OCI-LY1 (cell line): ENCODE measurements around the gene NPAS3.

Experiments used
- H2AFZ ChIP-seq: fragments of 200-600 bp; sonication (generic), shearing (Covaris generic); 2 replicates; pipeline ENCODE4 v1.6.0; 2014; ENCODE audit warnings: antibody characterized with exemption, mild to moderate bottlenecking, low read length
- H3F3A ChIP-seq: fragments of 200-600 bp; sonication (generic), shearing (Covaris generic); 2 replicates; pipeline ENCODE4 v1.6.0; 2014; ENCODE audit warnings: mild to moderate bottlenecking, antibody characterized with exemption, low read length, moderate library complexity; ENCODE audit not compliant: insufficient read depth
- H3K27ac ChIP-seq: fragments of 200-600 bp; sonication (generic); 2 replicates; pipeline ENCODE4 v1.5.1; 2014; ENCODE audit warnings: low read length, mixed run types, mild to moderate bottlenecking, low read depth; ENCODE audit not compliant: poor library complexity, severe bottlenecking
- H3K27me3 ChIP-seq: fragments of 200-600 bp; sonication (generic); 2 replicates; pipeline ENCODE4 v1.6.0; 2014; ENCODE audit warnings: antibody characterized with exemption, mild to moderate bottlenecking, low read length, moderate library complexity; ENCODE audit not compliant: insufficient read depth
- H3K36me3 ChIP-seq: fragments of 200-600 bp; sonication (generic); 2 replicates; pipeline ENCODE4 v1.6.1; 2014; ENCODE audit warnings: mild to moderate bottlenecking, antibody characterized with exemption, low read length, moderate library complexity, mixed read lengths; ENCODE audit not compliant: insufficient read depth
- H3K4me1 ChIP-seq: fragments of 200-600 bp; sonication (generic); 2 replicates; pipeline ENCODE4 v1.5.1; 2014; ENCODE audit warnings: mild to moderate bottlenecking, low read length, moderate library complexity; ENCODE audit not compliant: insufficient read depth, severe bottlenecking
- H3K4me2 ChIP-seq: fragments of 200-600 bp; sonication (generic), shearing (Covaris generic); 2 replicates; pipeline ENCODE4 v1.6.1; 2014; ENCODE audit warnings: low read length
- H3K4me3 ChIP-seq: fragments of 200-600 bp; sonication (generic); 2 replicates; pipeline ENCODE4 v1.5.1; 2014; ENCODE audit warnings: low read length, low read depth, mild to moderate bottlenecking, mixed read lengths; ENCODE audit not compliant: poor library complexity, severe bottlenecking
- H3K79me2 ChIP-seq: fragments of 200-600 bp; shearing (Covaris generic); 2 replicates; pipeline ENCODE4 v1.6.1; 2016; ENCODE audit warnings: mixed run types, low read length, mixed read lengths; ENCODE audit not compliant: insufficient read depth
- H3K9ac ChIP-seq: fragments of 200-600 bp; sonication (generic), shearing (Covaris generic); 2 replicates; pipeline ENCODE4 v1.6.1; 2014; ENCODE audit warnings: mild to moderate bottlenecking, low read length, mixed read lengths
- H3K9me2 ChIP-seq: fragments of 200-600 bp; sonication (generic), shearing (Covaris generic); 2 replicates; pipeline ENCODE4 v1.6.1; 2014; ENCODE audit warnings: low read depth, mild to moderate bottlenecking, low read length, mixed read lengths
- H3K9me3 ChIP-seq: fragments of 200-600 bp; shearing (Covaris generic); 2 replicates; pipeline ENCODE4 v1.6.1; 2014; ENCODE audit warnings: low read length, mixed read lengths
- H4K20me1 ChIP-seq: fragments of 200-600 bp; sonication (generic), shearing (Covaris generic); 2 replicates; pipeline ENCODE4 v1.6.0; 2016; ENCODE audit warnings: mild to moderate bottlenecking, low read length; ENCODE audit not compliant: insufficient read depth
- CTCF ChIP-seq: fragments of 200-600 bp; sonication (generic), shearing (Covaris generic); IDR thresholded peaks from 2 replicates; pipeline ENCODE4 v1.5.1; 2017; ENCODE audit warnings: mild to moderate bottlenecking, antibody characterized with exemption, low read length, moderate library complexity, mixed read lengths
- EZH2 ChIP-seq: fragments of 200-600 bp; sonication (generic), shearing (Covaris generic); IDR thresholded peaks from 2 replicates; pipeline ENCODE4 v1.8.0; 2017; ENCODE audit warnings: borderline replicate concordance, mixed run types, mild to moderate bottlenecking, antibody characterized with exemption, low read length, moderate library complexity, mixed read lengths

The NPAS3 gene

DNA sequence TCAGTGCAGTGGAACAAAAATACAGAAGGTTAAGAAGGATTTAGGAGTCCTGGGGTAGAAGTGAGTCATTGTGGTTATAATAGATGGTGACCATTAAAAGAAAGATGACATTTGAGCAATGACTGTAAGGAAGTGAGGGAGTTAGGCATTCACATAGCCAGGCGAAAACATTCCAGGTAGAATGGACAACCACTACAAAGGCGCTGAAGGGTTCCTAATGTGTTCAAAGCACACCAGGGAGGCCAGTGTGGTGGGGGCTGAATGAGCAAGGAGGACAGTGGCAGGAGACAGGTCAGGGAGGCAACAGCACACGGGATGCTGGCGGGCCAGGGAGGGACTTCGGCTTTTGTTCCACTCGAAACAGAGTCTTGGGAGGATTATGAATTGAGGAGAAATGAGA lies 129.9 kb downstream of the NPAS3 start:
- Histone ChIP-seq H3K9me2 (no peaks in the 10 kb centered on the region), H3K4me3 (no peak overlapping the region), H3K79me2 (no peaks in the 10 kb centered on the region), H3F3A (no peaks in the 10 kb centered on the region), H3K9ac (no peak overlapping the region), H2AFZ (no peak overlapping the region), H3K36me3 (no peaks in the 10 kb centered on the region), H3K9me3 (no peaks in the 10 kb centered on the region), H3K27ac (no peak overlapping the region), H3K27me3 (no peaks in the 10 kb centered on the region), H3K4me2 (no peak overlapping the region), H3K4me1 (no peaks in the 10 kb centered on the region), H4K20me1 (no peaks in the 10 kb centered on the region)
- TF ChIP-seq EZH2 (no peak), CTCF (no peak)

- Histone ChIP-seq H3K79me2 (no peaks in the 10 kb centered on the region), H3K9ac (no peak overlapping the region), H3K4me1 (no peaks in the 10 kb centered on the region), H3K4me3 (no peak overlapping the region), H3K9me2 (no peaks in the 10 kb centered on the region), H4K20me1 (no peaks in the 10 kb centered on the region), H3K4me2 (no peak overlapping the region), H3K36me3 (no peaks in the 10 kb centered on the region), H3F3A (no peaks in the 10 kb centered on the region), H3K9me3 (no peaks in the 10 kb centered on the region), H2AFZ (no peak overlapping the region), H3K27me3 (no peaks in the 10 kb centered on the region), H3K27ac (no peak overlapping the region)
- no peak for TF ChIP-seq CTCF
- no peak for TF ChIP-seq EZH2
These were observed 131.8 kb downstream of the NPAS3 start for GRCh38 chr14:33070475-33070874.

DNA sequence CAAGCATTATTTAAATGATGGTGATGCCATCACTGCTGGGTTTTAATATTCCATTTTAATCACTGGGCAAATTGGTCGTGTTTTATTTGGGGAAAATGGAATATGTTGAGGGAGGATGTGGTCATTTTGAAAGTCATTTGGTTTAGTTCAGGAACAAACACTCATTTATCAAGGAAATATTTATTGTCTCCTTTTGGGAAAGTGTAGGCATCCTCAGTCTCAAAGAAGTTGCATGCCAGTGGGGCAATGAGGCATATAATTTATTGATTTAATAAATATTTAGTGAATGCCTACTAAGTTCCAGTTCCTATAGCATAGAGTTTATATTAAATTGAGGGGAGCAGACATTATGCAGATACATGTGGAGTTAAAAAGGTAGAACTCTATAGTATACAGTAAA lies 134.3 kb downstream of the NPAS3 start:
- Histone ChIP-seq H3K9ac (no peak overlapping the region), H3K4me1 (no peaks in the 10 kb centered on the region)

More for the DNA sequence above, 134.3 kb downstream of the NPAS3 start:
- Histone ChIP-seq H3K27ac (no peak overlapping the region), H3K9me3 (no peaks in the 10 kb centered on the region), H3K79me2 (no peaks in the 10 kb centered on the region), H3K36me3 (no peaks in the 10 kb centered on the region), H3K27me3 (no peaks in the 10 kb centered on the region), H4K20me1 (no peaks in the 10 kb centered on the region), H2AFZ (no peak overlapping the region), H3K4me3 (no peak overlapping the region), H3F3A (no peaks in the 10 kb centered on the region), H3K4me2 (no peak overlapping the region), H3K9me2 (no peaks in the 10 kb centered on the region)
- TF ChIP-seq CTCF (no peak), EZH2 (no peak)
